CD14-positive monocyte (primary cell): ENCODE data around the gene ASCC2. TPM values are rescaled to one million over a fixed set of nuclear protein-coding genes. Genes with fewer than 3 reads are reported as not detected.

Experiments
- DNase-seq, 3 donors: peaks; one replicate each; pipeline ENCODE4 v3.0.0-alpha.2; 2011 to 2022
- H2AFZ ChIP-seq: 2 replicates; pipeline ENCODE4 v1.6.0; 2012; ENCODE audit warnings: mild to moderate bottlenecking, low read depth, low read length, inconsistent platforms; ENCODE audit not compliant: insufficient read depth, poor library complexity, severe bottlenecking
- H3K27ac ChIP-seq, 2 donors: 1 replicate in 1 of 2; 2 replicates in 1 of 2; pipeline ENCODE4 v1.5.1; 2012 to 2013; ENCODE audit warnings: low read length in 2 of 2, control low read depth in 1 of 2, inconsistent platforms in 1 of 2, low read depth in 1 of 2, mild to moderate bottlenecking in 1 of 2
- H3K27me3 ChIP-seq, 2 donors: one replicate each; pipeline versions ENCODE4 v1.6.0 to v1.6.1; 2011 to 2013; ENCODE audit warnings: low read length in 2 of 2; ENCODE audit not compliant: control insufficient read depth in 2 of 2, insufficient read depth in 2 of 2
- H3K36me3 ChIP-seq, 2 donors: replicated peaks in 1 of 2; 1 replicate in 1 of 2; 2 replicates in 1 of 2; pipeline versions ENCODE4 v1.5.1 to v1.6.1; 2012 to 2013; ENCODE audit warnings: low read length in 2 of 2, control low read depth in 1 of 2, inconsistent platforms in 1 of 2, mild to moderate bottlenecking in 1 of 2; ENCODE audit not compliant: insufficient read depth in 2 of 2, control insufficient read depth in 1 of 2
- H3K4me1 ChIP-seq, 2 donors: 1 replicate in 1 of 2; 2 replicates in 1 of 2; pipeline versions ENCODE4 v1.5.1 to v1.6.1; 2012 to 2013; ENCODE audit warnings: low read length in 2 of 2, control low read depth in 1 of 2, inconsistent platforms in 1 of 2, mild to moderate bottlenecking in 1 of 2, moderate library complexity in 1 of 2; ENCODE audit not compliant: insufficient read depth in 2 of 2, control insufficient read depth in 1 of 2
- H3K4me2 ChIP-seq: replicated peaks from 2 replicates; pipeline ENCODE3; 2012; ENCODE audit warnings: low read length, moderate library complexity, mild to moderate bottlenecking; ENCODE audit not compliant: poor library complexity, severe bottlenecking; ENCODE audit errors: extremely low read depth
- H3K4me3 ChIP-seq, 3 experiments: fragments of 200-600 bp in 1 of 3; sonication (generic) in 1 of 3; replicated peaks in 1 of 3; 1 replicate in 2 of 3; 2 replicates in 1 of 3; pipeline ENCODE4 v1.5.1; 2011 to 2013; ENCODE audit warnings: low read length in 3 of 3, mild to moderate bottlenecking in 3 of 3, control low read depth in 2 of 3, low read depth in 2 of 3, inconsistent platforms in 1 of 3, moderate library complexity in 1 of 3
- H3K79me2 ChIP-seq: 2 replicates; pipeline ENCODE4 v1.6.0; 2012; ENCODE audit warnings: mild to moderate bottlenecking, control low read depth, inconsistent platforms, low read length, moderate library complexity; ENCODE audit not compliant: insufficient read depth
- H3K9ac ChIP-seq: 2 replicates; pipeline ENCODE4 v1.6.0; 2017; ENCODE audit warnings: low read length, mild to moderate bottlenecking; ENCODE audit not compliant: insufficient read depth, poor library complexity, severe bottlenecking
- H3K9me3 ChIP-seq, 2 donors: replicated peaks in 1 of 2; 1 replicate in 1 of 2; 2 replicates in 1 of 2; pipeline versions ENCODE4 v1.5.1 to v1.6.1; 2012 to 2013; ENCODE audit warnings: low read length in 2 of 2, control low read depth in 1 of 2; ENCODE audit not compliant: control insufficient read depth in 1 of 2, insufficient read depth in 1 of 2
- H4K20me1 ChIP-seq: 2 replicates; pipeline ENCODE4 v1.6.0; 2012; ENCODE audit warnings: mild to moderate bottlenecking, low read length, control low read depth, moderate library complexity; ENCODE audit not compliant: insufficient read depth
- H3K27ac Mint-ChIP-seq, 7 donors: one replicate each; pipeline ENCODE4 v1.8.0; 2020; ENCODE audit warnings: mild to moderate bottlenecking in 7 of 7, mixed read lengths in 7 of 7, moderate library complexity in 6 of 7, inconsistent platforms in 2 of 7
- H3K27me3 Mint-ChIP-seq, 3 donors: one replicate each; pipeline ENCODE4 v1.8.0; 2021 to 2022; ENCODE audit warnings: low read depth in 3 of 3, mild to moderate bottlenecking in 3 of 3, mixed read lengths in 3 of 3, moderate library complexity in 3 of 3, inconsistent platforms in 1 of 3
- H3K36me3 Mint-ChIP-seq, 2 donors: one replicate each; pipeline ENCODE4 v1.8.0; 2020; ENCODE audit warnings: mixed read lengths in 2 of 2, inconsistent platforms in 1 of 2, mild to moderate bottlenecking in 1 of 2
- H3K4me1 Mint-ChIP-seq: one replicate; pipeline ENCODE4 v1.8.0; 2020; ENCODE audit warnings: mild to moderate bottlenecking, mixed read lengths
- H3K4me3 Mint-ChIP-seq, 2 donors: one replicate each; pipeline ENCODE4 v1.8.0; 2020; ENCODE audit warnings: mild to moderate bottlenecking in 2 of 2, mixed read lengths in 2 of 2, moderate library complexity in 1 of 2
- H3K9me3 Mint-ChIP-seq, 7 donors: one replicate each; pipeline ENCODE4 v1.8.0; 2020 to 2022; ENCODE audit warnings: mixed read lengths in 7 of 7, mild to moderate bottlenecking in 6 of 7, moderate library complexity in 6 of 7, inconsistent platforms in 2 of 7
- WGBS: methylation state at CpG from one replicate; pipeline ENCODE4 v1.1.5; 2013; ENCODE audit warnings: missing lambda C conversion rate; ENCODE audit not compliant: insufficient coverage; 5-methylcytosine and 5-hydroxymethylcytosine counted together
- intact Hi-C, 2 donors: fragments of 100-400 bp; cut with micrococcal nuclease; formaldehyde crosslinking; loops; one replicate each; pipeline versions ENCODE4 v1.15.0 to v1.15.1; 2023
- polyA plus RNA-seq, 3 donors: library from polyadenylated mRNA; depleted of rRNA in 1 of 3; unstranded in 2 of 3; stranded (reverse) in 1 of 3; fragments of 300-500 nt in 2 of 3; fragments of >200 nt in 1 of 3; fragmentation: Illumina TruSeq in 2 of 3; gene quantifications; 1 replicate in 2 of 3; 2 replicates in 1 of 3; pipeline ENCODE4 v1.2.3, GENCODE V29; 2012 to 2021
- TF ChIP-seq, protein P1 (sequence below): fragments of 200-600 bp; IDR thresholded peaks from one replicate; pipeline ENCODE4 v1.8.0; 2022; ENCODE audit warnings: antibody characterized with exemption, mild to moderate bottlenecking

Gene ASCC2
- polyA plus RNA-seq, 3 donors, result 23.8 to 77.2 (median 39.6) TPM

DNA sequence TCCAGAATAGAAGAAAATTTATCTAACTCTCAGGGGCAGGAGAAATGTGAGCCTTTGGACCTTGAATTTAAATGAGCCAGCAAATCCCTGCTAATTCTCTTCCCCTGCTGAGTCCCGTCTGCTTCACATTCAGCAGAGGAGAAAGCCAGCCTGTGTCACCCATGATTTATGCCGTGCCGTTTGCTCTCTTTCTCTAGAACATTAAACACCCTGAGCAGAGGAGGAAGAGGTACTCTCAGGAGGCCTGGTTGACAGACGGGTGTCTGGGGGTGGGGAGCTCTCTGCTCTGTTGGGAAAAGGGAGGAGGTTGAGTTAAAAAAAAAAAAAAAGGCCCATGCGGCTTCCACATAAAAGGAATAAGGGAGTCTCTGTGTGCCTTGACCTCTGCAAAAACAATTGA is 33.6 kb upstream of the ASCC2 start:
- Histone ChIP-seq H3K4me1 (peaks cover 27 to 31% of the 10 kb centered on the region in 2 donors), H3K9me3 (no peaks in the 10 kb centered on the region), H3K4me3 (no peak overlapping the region), H2AFZ (no peak overlapping the region), H3K36me3 (no peaks in the 10 kb centered on the region), H3K27me3 (no peaks in the 10 kb centered on the region), H4K20me1 (no peaks in the 10 kb centered on the region), H3K9ac (no peak overlapping the region), H3K79me2 (no peaks in the 10 kb centered on the region), H3K4me2 (no peak overlapping the region), H3K27ac (no peak overlapping the region)
- H3K4me1 Mint-ChIP-seq, result peaks cover 34% of the 10 kb centered on the region
- no peak overlapping the region for H3K4me3 Mint-ChIP-seq
- 8% methylated on average over 2 of the region's 5 CpGs for WGBS
- peak overlapping the region in 1 of 7 donors; percentile 52 for H3K27ac Mint-ChIP-seq
- TF ChIP-seq, protein P1, sequence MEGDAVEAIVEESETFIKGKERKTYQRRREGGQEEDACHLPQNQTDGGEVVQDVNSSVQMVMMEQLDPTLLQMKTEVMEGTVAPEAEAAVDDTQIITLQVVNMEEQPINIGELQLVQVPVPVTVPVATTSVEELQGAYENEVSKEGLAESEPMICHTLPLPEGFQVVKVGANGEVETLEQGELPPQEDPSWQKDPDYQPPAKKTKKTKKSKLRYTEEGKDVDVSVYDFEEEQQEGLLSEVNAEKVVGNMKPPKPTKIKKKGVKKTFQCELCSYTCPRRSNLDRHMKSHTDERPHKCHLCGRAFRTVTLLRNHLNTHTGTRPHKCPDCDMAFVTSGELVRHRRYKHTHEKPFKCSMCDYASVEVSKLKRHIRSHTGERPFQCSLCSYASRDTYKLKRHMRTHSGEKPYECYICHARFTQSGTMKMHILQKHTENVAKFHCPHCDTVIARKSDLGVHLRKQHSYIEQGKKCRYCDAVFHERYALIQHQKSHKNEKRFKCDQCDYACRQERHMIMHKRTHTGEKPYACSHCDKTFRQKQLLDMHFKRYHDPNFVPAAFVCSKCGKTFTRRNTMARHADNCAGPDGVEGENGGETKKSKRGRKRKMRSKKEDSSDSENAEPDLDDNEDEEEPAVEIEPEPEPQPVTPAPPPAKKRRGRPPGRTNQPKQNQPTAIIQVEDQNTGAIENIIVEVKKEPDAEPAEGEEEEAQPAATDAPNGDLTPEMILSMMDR, result no peak
- DNase-seq, result no peak
- intact Hi-C loops, result no loop called here
- no peaks in the 10 kb centered on the region for H3K36me3 Mint-ChIP-seq
- peaks cover 0 to 4% (median 3%) of the 10 kb centered on the region in 3 donors for H3K27me3 Mint-ChIP-seq
- H3K9me3 Mint-ChIP-seq, result peaks cover 0 to 2% (median 0%) of the 10 kb centered on the region in 7 donors

DNA sequence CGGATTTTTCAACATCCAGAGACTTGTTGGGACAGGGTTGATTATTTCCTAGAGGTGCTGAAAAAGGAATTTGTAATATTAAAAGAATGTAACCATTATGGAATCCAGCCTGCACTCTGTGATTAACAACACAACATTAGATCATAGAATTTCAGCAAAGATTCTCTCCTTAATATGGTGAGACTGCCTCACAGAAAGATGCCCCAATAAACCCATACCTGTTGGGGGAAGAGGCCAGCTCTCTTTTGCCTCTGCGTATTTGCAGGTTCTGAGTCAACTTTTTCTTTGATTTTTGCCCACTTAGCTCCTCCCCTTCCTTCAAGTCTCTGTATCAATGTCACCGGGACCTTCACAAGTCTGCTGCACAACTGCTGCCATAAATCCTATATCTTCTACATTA is 32.5 kb upstream of the ASCC2 start:
- TF ChIP-seq, protein P1, result no peak
- H3K4me3 ChIP-seq, result no peak overlapping the region
- peaks cover 0 to 2% (median 0%) of the 10 kb centered on the region in 7 donors for H3K9me3 Mint-ChIP-seq
- H3K4me3 Mint-ChIP-seq, result no peak overlapping the region
- H3K27ac Mint-ChIP-seq, result peak overlapping the region in 2 of 7 donors; percentile 56 to 75
- peaks cover 0 to 4% (median 3%) of the 10 kb centered on the region in 3 donors for H3K27me3 Mint-ChIP-seq
- H2AFZ ChIP-seq, result no peak overlapping the region
- H3K9me3 ChIP-seq, result no peaks in the 10 kb centered on the region
- DNase-seq, result no peak
- intact Hi-C loops, result no loop called here
- H3K36me3 Mint-ChIP-seq, result no peaks in the 10 kb centered on the region
- no peak overlapping the region for H3K9ac ChIP-seq
- no peaks in the 10 kb centered on the region for H3K36me3 ChIP-seq
- H3K27me3 ChIP-seq, result no peaks in the 10 kb centered on the region
- no peaks in the 10 kb centered on the region for H4K20me1 ChIP-seq
- H3K79me2 ChIP-seq, result no peaks in the 10 kb centered on the region
- H3K4me2 ChIP-seq, result no peak overlapping the region
- WGBS, result 100% methylated on average over 2 of the region's 3 CpGs
- peaks cover 27 to 31% of the 10 kb centered on the region in 2 donors for H3K4me1 ChIP-seq
- no peak overlapping the region for H3K27ac ChIP-seq
- H3K4me1 Mint-ChIP-seq, result peaks cover 34% of the 10 kb centered on the region
